ENCODE measurements around the gene TRAF3IP1.

TRAF3IP1 gene

DNA sequence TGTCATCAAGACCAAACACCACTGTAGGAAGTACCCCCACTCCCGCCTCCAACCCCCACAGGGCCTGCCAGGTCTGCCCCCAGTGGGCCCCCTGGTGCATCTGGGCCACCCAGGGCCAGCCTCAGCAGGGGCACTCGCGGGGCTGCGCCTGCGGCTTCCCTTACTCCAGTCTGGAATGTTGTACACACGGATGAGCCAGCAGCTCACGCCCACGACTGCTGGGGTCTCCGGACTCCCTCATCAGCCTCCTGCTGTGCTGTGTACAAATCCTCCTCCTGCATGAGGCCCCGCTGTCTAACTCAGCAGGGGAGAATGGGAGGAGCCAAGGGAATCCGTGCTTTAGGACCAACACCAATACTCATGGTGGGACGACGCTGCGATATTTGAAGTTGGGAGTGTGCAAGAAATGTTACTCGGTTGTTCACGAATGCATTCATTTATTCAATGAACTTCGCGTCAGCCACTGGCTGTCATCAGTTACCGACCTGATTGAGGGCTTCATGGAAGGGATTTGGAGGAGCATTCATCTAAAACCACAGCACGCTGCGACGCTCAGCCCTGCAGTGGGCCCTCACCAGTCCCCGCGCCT lies 105.8 kb downstream of the TRAF3IP1 start:
- no peak for DNase-seq (ENCODE audit: extremely low read depth, low read depth)
- TF ChIP-seq, protein P1, sequence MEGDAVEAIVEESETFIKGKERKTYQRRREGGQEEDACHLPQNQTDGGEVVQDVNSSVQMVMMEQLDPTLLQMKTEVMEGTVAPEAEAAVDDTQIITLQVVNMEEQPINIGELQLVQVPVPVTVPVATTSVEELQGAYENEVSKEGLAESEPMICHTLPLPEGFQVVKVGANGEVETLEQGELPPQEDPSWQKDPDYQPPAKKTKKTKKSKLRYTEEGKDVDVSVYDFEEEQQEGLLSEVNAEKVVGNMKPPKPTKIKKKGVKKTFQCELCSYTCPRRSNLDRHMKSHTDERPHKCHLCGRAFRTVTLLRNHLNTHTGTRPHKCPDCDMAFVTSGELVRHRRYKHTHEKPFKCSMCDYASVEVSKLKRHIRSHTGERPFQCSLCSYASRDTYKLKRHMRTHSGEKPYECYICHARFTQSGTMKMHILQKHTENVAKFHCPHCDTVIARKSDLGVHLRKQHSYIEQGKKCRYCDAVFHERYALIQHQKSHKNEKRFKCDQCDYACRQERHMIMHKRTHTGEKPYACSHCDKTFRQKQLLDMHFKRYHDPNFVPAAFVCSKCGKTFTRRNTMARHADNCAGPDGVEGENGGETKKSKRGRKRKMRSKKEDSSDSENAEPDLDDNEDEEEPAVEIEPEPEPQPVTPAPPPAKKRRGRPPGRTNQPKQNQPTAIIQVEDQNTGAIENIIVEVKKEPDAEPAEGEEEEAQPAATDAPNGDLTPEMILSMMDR (IDR thresholded peaks at IDR 0.05; ENCODE audit: low read depth, low read length): no peak

DNA sequence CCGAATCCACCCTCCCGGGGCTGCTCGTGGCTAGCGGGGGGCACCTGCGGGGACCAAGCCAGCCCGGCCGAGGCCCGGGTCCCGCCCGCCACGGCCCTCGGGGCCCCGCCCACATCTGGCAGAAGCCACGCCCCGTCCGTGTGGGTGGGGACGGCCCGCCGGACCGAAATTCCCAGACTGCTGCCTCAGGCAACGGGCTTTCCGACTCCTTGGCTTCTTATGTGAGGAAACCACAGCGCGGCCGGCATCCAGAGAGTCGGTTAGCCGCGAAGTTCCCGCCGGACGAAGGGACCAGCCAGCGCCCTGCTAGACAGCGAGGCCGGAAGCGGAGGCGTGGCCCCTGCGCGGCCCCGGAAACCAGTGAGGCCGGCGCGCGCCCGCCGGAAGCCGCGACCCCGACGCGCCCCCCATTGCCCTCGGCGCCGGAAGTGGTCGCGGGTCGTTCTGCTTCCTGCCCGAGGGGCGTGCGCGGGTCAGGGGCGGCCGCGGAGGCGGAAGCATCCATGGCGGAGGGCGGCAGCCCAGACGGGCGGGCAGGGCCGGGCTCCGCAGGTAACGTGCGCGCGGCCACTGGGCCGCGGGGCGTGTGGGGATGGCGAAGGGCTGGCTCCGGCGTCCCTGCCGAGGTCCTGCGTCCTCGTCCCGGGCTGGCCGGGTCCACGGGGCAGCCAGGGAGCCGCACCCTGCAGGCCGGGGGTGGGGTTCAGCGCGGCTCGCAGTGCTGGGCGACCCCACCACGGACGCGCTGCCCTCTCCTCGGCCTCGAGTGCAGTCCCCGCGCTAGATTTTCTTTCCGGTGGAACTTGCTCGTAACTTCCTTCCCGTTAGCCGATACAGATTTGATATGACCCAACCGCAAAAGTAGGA lies 106.5 kb downstream of the TRAF3IP1 start, which contains the start of gene ASB1:
Gene ASB1, plus strand, starts transcription at position 360 of the 867 bp plus-strand sequence. Its CDS starts 144 bp downstream, at position 504.
- TF ChIP-seq, protein P1 (IDR thresholded peaks at IDR 0.05; ENCODE audit: low read depth, low read length): no peak
- DNase-seq (ENCODE audit: extremely low read depth, low read depth): peak; percentile 52

DNA sequence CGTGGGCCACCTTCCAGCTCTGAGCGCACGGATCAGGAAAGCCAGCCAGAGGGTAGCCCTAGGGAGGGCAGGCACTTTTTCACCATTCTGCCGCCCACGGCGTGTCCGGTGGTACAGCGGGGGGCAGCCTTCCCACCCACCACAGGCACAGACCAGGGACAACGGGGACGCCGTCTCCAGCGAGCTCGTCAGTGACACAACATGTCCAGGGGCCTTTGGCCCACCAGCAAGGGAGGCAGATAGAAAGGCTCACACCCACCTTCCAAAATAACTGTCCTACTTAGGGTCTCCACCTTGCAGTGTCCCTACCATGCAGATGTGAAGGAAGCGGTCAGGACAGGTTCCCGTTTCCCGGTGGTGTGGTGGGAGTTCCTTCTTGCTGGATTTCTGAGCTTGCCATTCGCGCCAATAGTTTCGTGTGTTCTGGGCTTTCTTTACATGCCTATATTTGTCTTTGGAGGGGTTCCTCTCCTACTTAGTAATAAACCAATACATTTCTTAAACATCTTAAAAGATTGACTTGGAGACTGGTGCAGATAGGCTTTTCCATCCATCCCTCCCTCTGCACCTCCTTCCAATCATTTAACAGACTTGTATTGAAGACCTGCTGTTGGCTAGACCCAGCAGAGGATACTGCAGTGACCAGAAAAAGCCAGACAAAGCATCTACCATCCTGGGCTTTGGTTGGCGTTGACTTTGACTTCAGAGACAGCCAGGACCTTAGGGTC lies 107.3 kb downstream of the TRAF3IP1 start:
- no peak for DNase-seq (ENCODE audit: extremely low read depth, low read depth)
- TF ChIP-seq, protein P1 (IDR thresholded peaks at IDR 0.05; ENCODE audit: low read depth, low read length): no peak

DNA sequence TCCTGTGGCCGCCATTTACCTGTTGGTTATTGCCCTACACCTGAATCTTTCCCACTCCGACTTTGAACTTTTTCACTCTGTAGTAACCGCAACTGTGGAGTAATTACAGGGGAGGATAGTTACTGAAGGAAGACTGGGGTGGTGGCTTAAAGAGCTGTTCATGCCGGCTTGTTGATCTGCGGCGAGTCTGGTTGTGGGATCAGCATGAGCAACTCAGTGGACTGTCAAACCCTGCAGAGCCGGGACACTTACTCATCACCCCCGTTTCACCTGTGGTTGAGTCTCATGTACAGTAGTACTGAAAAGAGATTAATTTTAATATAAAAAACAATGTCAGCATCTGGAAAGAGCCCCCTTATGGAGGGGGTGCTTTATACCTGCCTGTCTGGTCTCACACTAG lies 108.5 kb downstream of the TRAF3IP1 start:
- no peak for DNase-seq (ENCODE audit: extremely low read depth, low read depth)
- TF ChIP-seq, protein P1 (IDR thresholded peaks at IDR 0.05; ENCODE audit: low read depth, low read length): no peak

DNA sequence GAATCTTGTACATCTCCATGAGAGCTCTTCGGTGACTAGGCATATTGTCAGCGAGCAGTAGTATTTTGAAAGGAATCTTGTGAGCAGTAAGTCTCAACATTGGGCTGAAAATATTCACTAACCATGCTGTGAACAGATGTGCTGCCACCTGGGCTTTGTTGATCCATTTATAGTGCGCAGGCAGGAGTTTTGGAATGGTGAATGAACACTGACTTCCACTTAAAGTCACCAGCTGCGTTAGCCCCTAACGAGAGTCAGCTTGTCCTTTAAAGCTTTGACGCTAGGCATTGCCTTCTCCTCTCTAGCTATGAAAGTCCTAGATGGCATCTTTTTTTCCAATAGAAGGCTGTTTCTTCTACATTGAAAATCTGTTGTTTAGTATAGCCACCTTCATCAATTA lies 110.5 kb downstream of the TRAF3IP1 start:
- TF ChIP-seq, protein P1 (IDR thresholded peaks at IDR 0.05; ENCODE audit: low read depth, low read length): no peak
- DNase-seq (ENCODE audit: extremely low read depth, low read depth): no peak

DNA sequence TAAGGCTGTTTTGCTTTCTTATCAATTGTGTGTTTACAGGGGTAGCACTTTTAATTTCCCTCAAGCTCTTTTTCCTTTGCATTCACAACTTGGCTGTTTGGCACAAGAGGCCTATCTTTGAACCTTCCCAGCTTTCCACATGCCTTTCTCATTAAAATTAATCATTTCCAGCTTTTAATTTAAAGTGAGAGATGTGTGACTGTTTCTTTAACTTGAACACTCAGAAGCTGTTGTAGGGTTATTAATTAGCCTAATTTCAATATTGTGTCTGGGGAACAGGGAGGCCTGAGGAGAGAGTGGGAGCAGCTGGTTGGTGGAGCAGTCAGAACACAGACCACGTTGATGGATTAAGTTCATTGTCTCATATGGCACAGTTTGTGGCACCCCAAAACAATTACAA lies 111.1 kb downstream of the TRAF3IP1 start:
- TF ChIP-seq, protein P1 (IDR thresholded peaks at IDR 0.05; ENCODE audit: low read depth, low read length): no peak
- DNase-seq (ENCODE audit: extremely low read depth, low read depth): no peak

Measured in AG09319 (cell line).